HG03159 (cell line): ENCODE data around the gene DCTPP1.

Experiments used
- ATAC-seq: cut with Tn5 transposase; IDR thresholded peaks from one replicate; pipeline ENCODE4 v1.9.1; 2021; ENCODE audit warnings: mild to moderate bottlenecking, moderate library complexity; ENCODE audit not compliant: unreplicated experiment

DCTPP1 gene

GRCh38 chr16:30447512-30448226 is 17.8 kb upstream of the DCTPP1 start:
- no peak for ATAC-seq

- ATAC-seq = no peak
Observed at GRCh38 chr16:30446203-30446595, 16.4 kb upstream of the DCTPP1 start.

- ATAC-seq = peak; percentile 84
Observed at GRCh38 chr16:30445408-30446202, 15.8 kb upstream of the DCTPP1 start, which contains the start of gene SEPHS2. Gene SEPHS2 (minus strand): TSS chr16:30445874. CDS start chr16:30445727, 147 bp downstream.

GRCh38 chr16:30445149-30445407 is 15.2 kb upstream of the DCTPP1 start:
- ATAC-seq = no peak

GRCh38 chr16:30444231-30445148 is 14.7 kb upstream of the DCTPP1 start:
- no peak for ATAC-seq

GRCh38 chr16:30443631-30444030 is 13.8 kb upstream of the DCTPP1 start:
- ATAC-seq = no peak

GRCh38 chr16:30439720-30440348 is 10.0 kb upstream of the DCTPP1 start:
- ATAC-seq = no peak

- no peak for ATAC-seq
Observed at GRCh38 chr16:30438835-30439234, 9.0 kb upstream of the DCTPP1 start.

- ATAC-seq = no peak
Observed at GRCh38 chr16:30437511-30438046, 7.7 kb upstream of the DCTPP1 start.

GRCh38 chr16:30434852-30435251 is 5.0 kb upstream of the DCTPP1 start:
- no peak for ATAC-seq

- ATAC-seq = no peak
Observed at GRCh38 chr16:30430428-30430970, 669 bp upstream of the DCTPP1 start.

- peak; percentile 27 for ATAC-seq
Observed at GRCh38 chr16:30429418-30429677, 482 bp downstream of the DCTPP1 start.

- no peak for ATAC-seq
Observed at GRCh38 chr16:30428055-30428454, 1.8 kb downstream of the DCTPP1 start.

GRCh38 chr16:30421010-30421409 is 8.8 kb downstream of the DCTPP1 start:
- no peak for ATAC-seq

- no peak for ATAC-seq
Observed at GRCh38 chr16:30418350-30419181, 11.3 kb downstream of the DCTPP1 start.

- peak; percentile 71 for ATAC-seq
Observed at GRCh38 chr16:30417529-30418349, 12.1 kb downstream of the DCTPP1 start.

GRCh38 chr16:30416624-30417528 is 13.0 kb downstream of the DCTPP1 start:
- no peak for ATAC-seq

- ATAC-seq = no peak
Observed at GRCh38 chr16:30416047-30416603, 13.7 kb downstream of the DCTPP1 start.
